GM12872 (cell line): ENCODE data around the gene TTC23L.

Source experiments
- TF ChIP-seq, protein P1 (sequence below): IDR thresholded peaks from 3 replicates; pipeline ENCODE4 v1.5.1; 2011; ENCODE audit warnings: low read depth, mild to moderate bottlenecking, low read length, moderate library complexity; ENCODE audit not compliant: insufficient read depth

The TTC23L gene

DNA sequence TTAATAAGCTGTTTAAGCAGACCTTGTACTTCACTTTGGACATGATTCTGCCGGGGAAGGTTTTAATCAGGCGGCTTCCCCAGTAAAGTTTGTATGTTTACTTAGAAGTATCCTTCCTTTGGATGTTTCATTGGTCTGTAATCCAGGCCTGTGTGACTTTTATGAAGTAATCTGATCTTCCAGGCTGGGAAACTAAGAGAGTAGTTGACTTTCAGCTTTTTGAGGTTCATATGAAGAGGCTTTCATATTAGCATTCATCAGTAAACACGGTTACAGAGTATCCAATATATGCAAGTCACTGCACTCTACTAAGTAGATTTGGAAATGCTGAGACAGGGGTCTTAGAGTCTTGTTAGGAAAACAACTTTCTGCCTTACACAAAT is 91.5 kb downstream of the TTC23L start:
- TF ChIP-seq, protein P1, sequence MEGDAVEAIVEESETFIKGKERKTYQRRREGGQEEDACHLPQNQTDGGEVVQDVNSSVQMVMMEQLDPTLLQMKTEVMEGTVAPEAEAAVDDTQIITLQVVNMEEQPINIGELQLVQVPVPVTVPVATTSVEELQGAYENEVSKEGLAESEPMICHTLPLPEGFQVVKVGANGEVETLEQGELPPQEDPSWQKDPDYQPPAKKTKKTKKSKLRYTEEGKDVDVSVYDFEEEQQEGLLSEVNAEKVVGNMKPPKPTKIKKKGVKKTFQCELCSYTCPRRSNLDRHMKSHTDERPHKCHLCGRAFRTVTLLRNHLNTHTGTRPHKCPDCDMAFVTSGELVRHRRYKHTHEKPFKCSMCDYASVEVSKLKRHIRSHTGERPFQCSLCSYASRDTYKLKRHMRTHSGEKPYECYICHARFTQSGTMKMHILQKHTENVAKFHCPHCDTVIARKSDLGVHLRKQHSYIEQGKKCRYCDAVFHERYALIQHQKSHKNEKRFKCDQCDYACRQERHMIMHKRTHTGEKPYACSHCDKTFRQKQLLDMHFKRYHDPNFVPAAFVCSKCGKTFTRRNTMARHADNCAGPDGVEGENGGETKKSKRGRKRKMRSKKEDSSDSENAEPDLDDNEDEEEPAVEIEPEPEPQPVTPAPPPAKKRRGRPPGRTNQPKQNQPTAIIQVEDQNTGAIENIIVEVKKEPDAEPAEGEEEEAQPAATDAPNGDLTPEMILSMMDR, result no peak

DNA sequence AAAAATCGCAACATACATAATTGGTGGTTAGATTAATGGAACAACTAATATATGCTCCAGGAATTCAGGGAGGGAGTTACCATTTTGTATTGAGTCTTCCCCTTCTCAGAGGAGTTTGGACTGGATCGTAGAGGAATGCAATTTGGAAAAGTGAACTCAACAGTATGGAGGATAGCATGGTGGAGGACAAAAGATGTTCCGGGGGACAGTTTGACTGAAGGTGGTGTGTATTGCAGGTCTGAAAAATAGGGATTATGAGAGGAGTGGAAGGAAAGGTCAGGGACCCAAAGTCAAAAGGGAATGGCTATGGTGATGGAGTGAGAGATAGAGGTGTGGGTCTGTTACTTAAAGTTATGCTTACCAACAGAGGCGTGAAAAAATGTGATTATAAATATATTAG is 91.9 kb downstream of the TTC23L start:
- TF ChIP-seq, protein P1, result no peak

DNA sequence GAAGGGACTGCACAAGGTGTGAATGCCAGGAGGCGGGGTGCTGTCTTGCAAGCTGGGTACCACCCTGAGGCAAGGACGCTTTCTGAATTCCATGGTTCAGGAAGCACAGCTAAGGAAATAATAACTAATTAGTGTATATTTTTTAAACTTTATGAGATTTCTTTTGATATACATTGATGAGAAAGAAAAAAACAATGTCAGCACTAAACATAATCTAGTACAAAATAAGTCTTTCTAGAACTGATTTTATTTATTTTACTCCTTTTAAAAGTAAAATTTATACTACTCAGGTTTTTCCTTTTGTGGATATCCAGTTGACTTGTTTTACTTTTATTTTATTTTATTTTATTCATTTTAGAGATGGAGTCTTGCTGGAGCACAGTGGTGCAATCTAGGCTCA is 94.0 kb downstream of the TTC23L start:
- TF ChIP-seq, protein P1, result no peak

DNA sequence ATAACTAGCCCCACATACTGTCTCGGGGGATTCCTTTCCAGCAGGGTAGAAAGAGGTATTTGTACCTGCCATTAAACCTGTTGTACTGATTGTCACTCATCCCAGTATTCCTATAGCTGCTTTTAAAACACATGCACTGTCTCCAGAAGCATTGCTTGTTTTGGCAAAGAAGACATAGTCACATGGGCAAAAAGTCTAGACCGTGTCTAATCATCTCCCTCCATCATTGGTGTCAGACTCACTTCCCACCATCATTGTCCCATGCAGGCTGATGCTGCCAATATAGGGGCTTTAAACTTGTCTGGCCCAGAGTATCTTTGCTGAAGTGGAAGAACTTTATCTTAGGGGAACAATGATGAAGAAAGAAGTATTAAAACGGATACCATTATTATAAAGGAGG is 103.0 kb downstream of the TTC23L start:
- TF ChIP-seq, protein P1, result no peak

DNA sequence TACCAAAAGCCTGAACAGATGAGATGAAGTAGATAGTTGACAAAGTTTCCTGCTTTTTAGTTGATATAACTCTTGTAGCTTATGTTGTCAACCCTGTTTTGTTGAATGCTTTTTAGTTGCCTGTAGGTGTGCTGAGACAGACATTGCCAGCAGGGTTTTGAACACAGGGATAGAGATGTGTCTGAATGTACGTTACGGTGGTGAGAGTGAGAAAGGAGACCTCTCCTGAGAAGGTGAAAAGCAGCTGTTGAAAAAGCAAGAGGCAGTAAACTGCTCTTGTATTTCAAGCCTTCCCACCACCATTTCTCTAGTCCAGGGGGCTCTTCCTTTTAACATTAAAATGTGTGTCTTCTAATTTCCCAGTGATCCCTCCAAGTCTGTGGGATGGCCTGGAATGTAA is 105.1 kb downstream of the TTC23L start:
- TF ChIP-seq, protein P1, result no peak

DNA sequence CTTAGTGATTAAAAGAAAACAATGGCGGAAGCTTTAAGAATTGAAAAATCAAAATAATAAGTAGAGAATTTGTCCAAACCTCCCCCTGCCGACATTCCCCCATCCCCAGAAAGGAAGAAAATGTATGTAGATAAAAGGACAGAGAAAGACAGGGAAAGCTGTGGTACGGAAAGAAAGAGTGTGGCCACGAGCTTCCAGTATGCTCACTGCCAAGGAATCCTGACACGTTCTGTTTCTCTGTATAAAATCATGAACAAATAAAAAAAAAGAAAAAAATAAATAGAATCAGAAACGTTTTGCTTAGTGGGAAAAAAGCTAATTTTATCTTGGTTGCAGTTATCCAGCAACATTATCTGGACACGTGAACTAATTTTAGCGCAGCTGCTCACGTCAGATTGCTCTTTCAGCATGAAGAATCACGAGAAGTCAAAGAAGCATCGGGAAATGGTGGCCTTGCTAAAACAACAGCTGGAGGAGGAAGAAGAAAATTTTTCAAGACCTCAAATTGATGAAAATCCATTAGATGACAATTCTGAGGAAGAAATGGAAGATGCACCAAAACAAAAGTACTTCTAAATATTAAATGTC is 105.6 kb downstream of the TTC23L start:
- TF ChIP-seq, protein P1, result no peak
